ENCODE measurements around the gene SAYSD1. TPM values are rescaled to one million over a fixed set of nuclear protein-coding genes. Genes with fewer than 3 reads are reported as not detected.
A peak's percentile ranks its signal among the peaks of the same experiment; 100 is the strongest.

Gene SAYSD1
- total RNA-seq, 1 experiment from 2014 or later: 12.2 TPM

DNA sequence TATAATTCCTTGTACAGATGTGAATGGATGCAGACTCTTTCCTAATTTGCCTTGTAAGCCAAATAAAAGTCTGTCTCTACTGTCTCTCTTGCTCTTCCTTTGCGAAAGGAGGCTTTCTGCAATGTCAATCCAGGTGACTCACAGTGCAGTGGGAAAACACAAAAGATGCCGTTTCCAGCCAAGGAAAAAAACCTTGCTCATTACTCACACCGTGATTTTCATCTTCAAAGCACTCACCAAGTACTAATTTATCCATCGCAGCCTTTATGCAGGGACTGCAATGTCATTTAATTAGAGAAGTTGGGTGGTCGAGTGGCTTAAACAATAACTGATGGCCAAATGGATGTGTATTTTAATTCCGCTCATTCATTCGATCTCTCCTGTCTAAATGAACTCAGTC, 23.8 kb downstream of the SAYSD1 start:
- CTCF ChIA-PET: no interaction called here
- DNase-seq: peak; percentile 42
- no peak overlapping the region for H3K9ac ChIP-seq (ENCODE audit: low read length)
- H3K9me3 ChIP-seq (ENCODE audit: low read length): no peaks in the 10 kb centered on the region
- BruUV-seq (replicated peaks): no TSS peak
- no peak overlapping the region for H3K27ac ChIP-seq (ENCODE audit: low read length)
- POLR2A ChIA-PET (ENCODE audit: unreplicated experiment): no interaction called here
- H2AFZ ChIP-seq (ENCODE audit: low read length): no peak overlapping the region
- H3F3A ChIP-seq (ENCODE audit: low read length, unreplicated experiment): no peaks in the 10 kb centered on the region
- peak; percentile 72 for ATAC-seq
- H3K4me1 ChIP-seq (ENCODE audit: insufficient read depth, low read length): no peaks in the 10 kb centered on the region
- H3K27me3 ChIP-seq (ENCODE audit: low read length): peaks cover 76% of the 10 kb centered on the region
- no peaks in the 10 kb centered on the region for H3K9me2 ChIP-seq (replicated peaks; ENCODE audit: low read length)
- no peak overlapping the region for H3K4me3 ChIP-seq (ENCODE audit: low read length)
- no peak overlapping the region for H3K4me2 ChIP-seq (ENCODE audit: low read length)
- H3K36me3 ChIP-seq (ENCODE audit: low read depth, low read length): no peaks in the 10 kb centered on the region
- intact Hi-C loops (cut with micrococcal nuclease): no loop called here
- no peaks in the 10 kb centered on the region for H3K79me2 ChIP-seq (ENCODE audit: low read length)
- TF ChIP-seq EZH2 (IDR thresholded peaks at IDR 0.05; ENCODE audit: low read length, unreplicated experiment): no peak
- TF ChIP-seq, protein P1, sequence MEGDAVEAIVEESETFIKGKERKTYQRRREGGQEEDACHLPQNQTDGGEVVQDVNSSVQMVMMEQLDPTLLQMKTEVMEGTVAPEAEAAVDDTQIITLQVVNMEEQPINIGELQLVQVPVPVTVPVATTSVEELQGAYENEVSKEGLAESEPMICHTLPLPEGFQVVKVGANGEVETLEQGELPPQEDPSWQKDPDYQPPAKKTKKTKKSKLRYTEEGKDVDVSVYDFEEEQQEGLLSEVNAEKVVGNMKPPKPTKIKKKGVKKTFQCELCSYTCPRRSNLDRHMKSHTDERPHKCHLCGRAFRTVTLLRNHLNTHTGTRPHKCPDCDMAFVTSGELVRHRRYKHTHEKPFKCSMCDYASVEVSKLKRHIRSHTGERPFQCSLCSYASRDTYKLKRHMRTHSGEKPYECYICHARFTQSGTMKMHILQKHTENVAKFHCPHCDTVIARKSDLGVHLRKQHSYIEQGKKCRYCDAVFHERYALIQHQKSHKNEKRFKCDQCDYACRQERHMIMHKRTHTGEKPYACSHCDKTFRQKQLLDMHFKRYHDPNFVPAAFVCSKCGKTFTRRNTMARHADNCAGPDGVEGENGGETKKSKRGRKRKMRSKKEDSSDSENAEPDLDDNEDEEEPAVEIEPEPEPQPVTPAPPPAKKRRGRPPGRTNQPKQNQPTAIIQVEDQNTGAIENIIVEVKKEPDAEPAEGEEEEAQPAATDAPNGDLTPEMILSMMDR (conservative IDR thresholded peaks at IDR 0.05; ENCODE audit: low read depth, low read length): no peak
- no peak for TF ChIP-seq EZH2phosphoT487 (IDR thresholded peaks at IDR 0.05; ENCODE audit: borderline replicate concordance, low read length)
- no peaks in the 10 kb centered on the region for H4K20me1 ChIP-seq (ENCODE audit: low read length)

DNA sequence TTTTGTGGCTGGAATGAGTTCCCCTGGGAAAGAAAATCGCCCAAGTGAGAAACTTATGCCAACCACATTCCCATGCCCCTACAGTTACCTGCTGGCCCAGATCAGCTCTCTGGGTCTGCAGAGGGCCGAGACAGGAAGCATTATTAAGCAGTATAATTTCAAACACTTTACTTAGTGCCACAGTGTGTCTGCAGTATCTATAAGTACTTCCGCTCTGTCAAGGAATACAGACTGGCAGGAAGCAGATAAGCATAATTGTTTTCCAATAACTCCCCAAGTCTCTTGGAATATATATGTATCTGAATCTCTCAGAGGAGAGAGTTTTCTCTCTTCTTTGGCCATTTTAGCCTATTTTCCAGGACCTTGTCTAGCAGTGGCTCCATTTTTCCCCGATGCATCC, 24.9 kb downstream of the SAYSD1 start:
- Histone ChIP-seq H3K4me2 (ENCODE audit: low read length) (no peak overlapping the region), H3K36me3 (ENCODE audit: low read depth, low read length) (no peaks in the 10 kb centered on the region), H3K4me3 (ENCODE audit: low read length) (no peak overlapping the region), H4K20me1 (ENCODE audit: low read length) (no peaks in the 10 kb centered on the region), H3K9me3 (ENCODE audit: low read length) (no peaks in the 10 kb centered on the region), H3K9ac (ENCODE audit: low read length) (no peak overlapping the region), H2AFZ (ENCODE audit: low read length) (no peak overlapping the region), H3K27me3 (ENCODE audit: low read length) (peaks cover 87% of the 10 kb centered on the region), H3K27ac (ENCODE audit: low read length) (no peak overlapping the region), H3K79me2 (ENCODE audit: low read length) (no peaks in the 10 kb centered on the region), H3K4me1 (ENCODE audit: insufficient read depth, low read length) (no peaks in the 10 kb centered on the region), H3F3A (ENCODE audit: low read length, unreplicated experiment) (no peaks in the 10 kb centered on the region), H3K9me2 (replicated peaks; ENCODE audit: low read length) (no peaks in the 10 kb centered on the region)
- ChIA-PET POLR2A (ENCODE audit: unreplicated experiment) (no interaction called here), CTCF (no interaction called here)
- TF ChIP-seq, protein P1 (conservative IDR thresholded peaks at IDR 0.05; ENCODE audit: low read depth, low read length): no peak
- TF ChIP-seq EZH2phosphoT487 (IDR thresholded peaks at IDR 0.05; ENCODE audit: borderline replicate concordance, low read length) (no peak), EZH2 (IDR thresholded peaks at IDR 0.05; ENCODE audit: low read length, unreplicated experiment) (no peak)
- no TSS peak for BruUV-seq (replicated peaks)
- DNase-seq (no peak), ATAC-seq (no peak)
- intact Hi-C loops (cut with micrococcal nuclease): no loop called here

DNA sequence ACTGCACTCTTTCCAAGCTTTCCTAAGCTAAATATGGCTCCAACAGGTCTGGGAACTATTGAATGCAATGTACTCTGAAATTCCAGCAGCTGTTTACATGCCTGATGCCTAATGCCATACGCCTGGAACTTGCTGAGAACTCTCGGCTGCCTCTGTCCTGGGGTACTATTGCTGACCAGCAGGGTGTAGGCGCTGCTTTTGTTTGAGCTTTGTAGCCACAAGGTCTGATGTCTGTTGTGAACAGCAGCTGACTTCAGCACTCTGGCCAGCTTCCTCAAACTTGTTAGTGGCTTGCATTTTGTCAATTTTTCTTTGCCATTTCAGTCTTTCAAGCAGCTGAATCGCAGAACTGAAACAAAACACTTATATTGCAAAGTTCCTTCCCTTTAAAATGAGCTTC, 26.7 kb downstream of the SAYSD1 start:
- POLR2A ChIA-PET (ENCODE audit: unreplicated experiment): no interaction called here
- ATAC-seq: peak; percentile 58; the same call in 1 of the 2 replicates
- H3K4me3 ChIP-seq (ENCODE audit: low read length): no peak overlapping the region
- no peak for TF ChIP-seq EZH2phosphoT487 (IDR thresholded peaks at IDR 0.05; ENCODE audit: borderline replicate concordance, low read length)
- TF ChIP-seq, protein P1 (conservative IDR thresholded peaks at IDR 0.05; ENCODE audit: low read depth, low read length): peak; percentile 38
- DNase-seq: peak; percentile 45
- no peaks in the 10 kb centered on the region for H3K9me3 ChIP-seq (ENCODE audit: low read length)
- no TSS peak for BruUV-seq (replicated peaks)
- intact Hi-C loops (cut with micrococcal nuclease): no loop called here
- no peaks in the 10 kb centered on the region for H3F3A ChIP-seq (ENCODE audit: low read length, unreplicated experiment)
- H3K9ac ChIP-seq (ENCODE audit: low read length): no peak overlapping the region
- H3K4me2 ChIP-seq (ENCODE audit: low read length): no peak overlapping the region
- CTCF ChIA-PET: no interaction called here
- H3K27ac ChIP-seq (ENCODE audit: low read length): no peak overlapping the region
- no peaks in the 10 kb centered on the region for H3K36me3 ChIP-seq (ENCODE audit: low read depth, low read length)
- H3K4me1 ChIP-seq (ENCODE audit: insufficient read depth, low read length): no peaks in the 10 kb centered on the region
- H3K9me2 ChIP-seq (replicated peaks; ENCODE audit: low read length): no peaks in the 10 kb centered on the region
- H2AFZ ChIP-seq (ENCODE audit: low read length): no peak overlapping the region
- H3K79me2 ChIP-seq (ENCODE audit: low read length): no peaks in the 10 kb centered on the region
- peaks cover 92% of the 10 kb centered on the region for H3K27me3 ChIP-seq (ENCODE audit: low read length)
- H4K20me1 ChIP-seq (ENCODE audit: low read length): no peaks in the 10 kb centered on the region
